Activated T-cell treated with anti-CD3 and anti-CD28 coated beads, Interleukin-2, amount 50 U/mL, for 4 hours (primary cell): ENCODE results near the gene SUGP2. TPM values are rescaled to one million over a fixed set of nuclear protein-coding genes. Genes with fewer than 3 reads are reported as not detected.
A peak's percentile ranks its signal among the peaks of the same experiment; 100 is the strongest.

Experiments
- ATAC-seq, 2 donors: fragments of 200-7000 bp; cut with Tn5 transposase; one replicate each; pipeline ENCODE4 v1.10.0; 2021
- DNase-seq: peaks from one replicate; pipeline ENCODE4 v3.0.0-alpha.2; 2020
- H3K27me3 Mint-ChIP-seq: one replicate; pipeline ENCODE4 v1.8.0; 2021; ENCODE audit warnings: low read depth, mixed read lengths
- H3K36me3 Mint-ChIP-seq: one replicate; pipeline ENCODE4 v1.8.0; 2022; ENCODE audit warnings: mixed read lengths; ENCODE audit not compliant: insufficient read depth
- H3K4me1 Mint-ChIP-seq: one replicate; pipeline ENCODE4 v1.8.0; 2021; ENCODE audit warnings: low read depth, mixed read lengths
- H3K4me3 Mint-ChIP-seq: one replicate; pipeline ENCODE4 v1.8.0; 2021; ENCODE audit warnings: mild to moderate bottlenecking, moderate library complexity, mixed read lengths
- H3K9me3 Mint-ChIP-seq: one replicate; pipeline ENCODE4 v1.8.0; 2021; ENCODE audit warnings: mixed read lengths
- total RNA-seq, 3 donors: library from RNA; stranded (reverse); gene quantifications; one replicate each; pipeline ENCODE4 v1.2.1, GENCODE V29; 2021

SUGP2 gene
- total RNA-seq: 10 to 100 TPM; 66.8 to 76.6 (median 71.8) TPM

GRCh38 chr19:19033426-19034203 is at the start of gene SUGP2, which contains the start of gene ARMC6:
Gene SUGP2 (minus strand): TSS chr19:19033517. CDS start chr19:19031071, 2,446 bp downstream.
Gene ARMC6 (plus strand): TSS chr19:19033603. CDS start chr19:19034210, 607 bp downstream.
- H3K4me3 Mint-ChIP-seq: peak within 1 kb of the TSS; percentile 91
- H3K36me3 Mint-ChIP-seq: peaks cover 12% of the 10 kb centered on the region
- H3K9me3 Mint-ChIP-seq: no peaks in the 10 kb centered on the region
- DNase-seq (peak; percentile 85), ATAC-seq (peak; percentile 82 to 83)
- H3K27me3 Mint-ChIP-seq: no peaks in the 10 kb centered on the region
- H3K4me1 Mint-ChIP-seq: peaks cover 21% of the 10 kb centered on the region

GRCh38 chr19:19081642-19082151 is 48.4 kb upstream of the SUGP2 start:
- no peak overlapping the region for H3K4me3 Mint-ChIP-seq
- no peaks in the 10 kb centered on the region for H3K27me3 Mint-ChIP-seq
- peaks cover 3% of the 10 kb centered on the region for H3K4me1 Mint-ChIP-seq
- ATAC-seq: no peak
- no peak for DNase-seq
- H3K36me3 Mint-ChIP-seq: peaks cover 11% of the 10 kb centered on the region
- H3K9me3 Mint-ChIP-seq: no peaks in the 10 kb centered on the region

- Mint-ChIP-seq H3K27me3 (no peaks in the 10 kb centered on the region), H3K36me3 (peaks cover 19% of the 10 kb centered on the region), H3K9me3 (no peaks in the 10 kb centered on the region), H3K4me3 (no peak overlapping the region), H3K4me1 (peaks cover 4% of the 10 kb centered on the region)
- ATAC-seq: no peak
- DNase-seq: no peak
These were observed 46.3 kb upstream of the SUGP2 start for GRCh38 chr19:19079571-19079970.

- H3K4me1 Mint-ChIP-seq: peaks cover 4% of the 10 kb centered on the region
- H3K4me3 Mint-ChIP-seq: no peak overlapping the region
- no peaks in the 10 kb centered on the region for H3K27me3 Mint-ChIP-seq
- H3K9me3 Mint-ChIP-seq: no peaks in the 10 kb centered on the region
- no peak for DNase-seq
- H3K36me3 Mint-ChIP-seq: peaks cover 17% of the 10 kb centered on the region
- no peak for ATAC-seq
These were observed 45.5 kb upstream of the SUGP2 start for GRCh38 chr19:19078801-19079200.

GRCh38 chr19:19077103-19077502 is 43.8 kb upstream of the SUGP2 start:
- H3K36me3 Mint-ChIP-seq: peaks cover 20% of the 10 kb centered on the region
- H3K4me1 Mint-ChIP-seq: peaks cover 4% of the 10 kb centered on the region
- no peak overlapping the region for H3K4me3 Mint-ChIP-seq
- no peaks in the 10 kb centered on the region for H3K9me3 Mint-ChIP-seq
- ATAC-seq (no peak), DNase-seq (no peak)
- H3K27me3 Mint-ChIP-seq: no peaks in the 10 kb centered on the region

- H3K9me3 Mint-ChIP-seq: no peaks in the 10 kb centered on the region
- H3K4me3 Mint-ChIP-seq: no peak overlapping the region
These were observed 43.2 kb upstream of the SUGP2 start for GRCh38 chr19:19076476-19076875.

GRCh38 chr19:19075126-19075525 is 41.8 kb upstream of the SUGP2 start:
- peaks cover 21% of the 10 kb centered on the region for H3K36me3 Mint-ChIP-seq
- H3K4me3 Mint-ChIP-seq: no peak overlapping the region
- ATAC-seq (no peak), DNase-seq (no peak)
- H3K9me3 Mint-ChIP-seq: no peaks in the 10 kb centered on the region
- H3K4me1 Mint-ChIP-seq: peaks cover 7% of the 10 kb centered on the region
- H3K27me3 Mint-ChIP-seq: no peaks in the 10 kb centered on the region

More at GRCh38 chr19:19076476-19076875, 43.2 kb upstream of the SUGP2 start:
- H3K4me1 Mint-ChIP-seq: peaks cover 4% of the 10 kb centered on the region
- H3K27me3 Mint-ChIP-seq: no peaks in the 10 kb centered on the region
- DNase-seq: no peak
- peaks cover 19% of the 10 kb centered on the region for H3K36me3 Mint-ChIP-seq
- no peak for ATAC-seq

GRCh38 chr19:19074196-19074882 is 41.0 kb upstream of the SUGP2 start:
- DNase-seq (no peak), ATAC-seq (no peak)
- H3K4me3 Mint-ChIP-seq: no peak overlapping the region
- no peaks in the 10 kb centered on the region for H3K27me3 Mint-ChIP-seq
- no peaks in the 10 kb centered on the region for H3K9me3 Mint-ChIP-seq
- H3K4me1 Mint-ChIP-seq: peaks cover 9% of the 10 kb centered on the region
- H3K36me3 Mint-ChIP-seq: peaks cover 21% of the 10 kb centered on the region

GRCh38 chr19:19071897-19072296 is 38.6 kb upstream of the SUGP2 start:
- Mint-ChIP-seq H3K9me3 (no peaks in the 10 kb centered on the region), H3K4me1 (peaks cover 25% of the 10 kb centered on the region), H3K27me3 (no peaks in the 10 kb centered on the region), H3K36me3 (peaks cover 18% of the 10 kb centered on the region), H3K4me3 (no peak overlapping the region)
- no peak for DNase-seq
- ATAC-seq: no peak

- H3K27me3 Mint-ChIP-seq: no peaks in the 10 kb centered on the region
- no peaks in the 10 kb centered on the region for H3K9me3 Mint-ChIP-seq
- H3K4me1 Mint-ChIP-seq: peaks cover 39% of the 10 kb centered on the region
- H3K36me3 Mint-ChIP-seq: peaks cover 9% of the 10 kb centered on the region
- DNase-seq (no peak), ATAC-seq (no peak)
- H3K4me3 Mint-ChIP-seq: no peak overlapping the region
These were observed 35.6 kb upstream of the SUGP2 start for GRCh38 chr19:19068659-19069654.

GRCh38 chr19:19067276-19068072 is 34.2 kb upstream of the SUGP2 start:
- DNase-seq (no peak), ATAC-seq (no peak)
- H3K4me3 Mint-ChIP-seq: no peak overlapping the region
- H3K4me1 Mint-ChIP-seq: peaks cover 49% of the 10 kb centered on the region
- H3K27me3 Mint-ChIP-seq: no peaks in the 10 kb centered on the region
- H3K9me3 Mint-ChIP-seq: no peaks in the 10 kb centered on the region
- peaks cover 6% of the 10 kb centered on the region for H3K36me3 Mint-ChIP-seq

GRCh38 chr19:19064811-19065745 is 31.8 kb upstream of the SUGP2 start:
- Mint-ChIP-seq H3K36me3 (peaks cover 3% of the 10 kb centered on the region), H3K4me3 (peak overlapping the region; percentile 79), H3K9me3 (no peaks in the 10 kb centered on the region), H3K27me3 (no peaks in the 10 kb centered on the region), H3K4me1 (peaks cover 49% of the 10 kb centered on the region)
- ATAC-seq (no peak), DNase-seq (no peak)
